Astrocyte (in vitro differentiated cells and primary cell): ENCODE data around the gene ELMO1.

ENCODE experiments used
- CTCF ChIP-seq: IDR thresholded peaks from 2 replicates; pipeline ENCODE4 v1.5.1; 2011; ENCODE audit warnings: low read depth, mild to moderate bottlenecking, inconsistent platforms, low read length, moderate library complexity; ENCODE audit not compliant: insufficient read depth
- EZH2 ChIP-seq: IDR thresholded peaks from 2 replicates; pipeline ENCODE4 v1.6.1; 2012; ENCODE audit warnings: mild to moderate bottlenecking, low read length, inconsistent platforms; ENCODE audit not compliant: insufficient read depth

GRCh38 chr7:36937754-36938563 is 510.7 kb downstream of the ELMO1 start:
- TF ChIP-seq CTCF = no peak
- no peak for TF ChIP-seq EZH2
